Left lung (tissue), 10 donors: Measurements from ENCODE around the gene GPX4. TPM values are rescaled to one million over a fixed set of nuclear protein-coding genes. Genes with fewer than 3 reads are reported as not detected.

Experiments used
- ATAC-seq: fragments of 200-7000 bp; cut with Tn5 transposase; one replicate; pipeline ENCODE4 v1.9.1; 2020; ENCODE audit warnings: moderate library complexity
- DNase-seq, 4 donors: peaks; one replicate each; pipeline ENCODE4 v3.0.0-alpha.2; 2013 to 2020
- H3K27ac ChIP-seq, 2 donors: fragments of 200-600 bp; sonication (generic) in 1 of 2; one replicate each; pipeline versions ENCODE4 v1.5.0 to v1.8.0; 2020 to 2021
- H3K27me3 ChIP-seq, 2 donors: fragments of 200-600 bp; sonication (generic) in 1 of 2; one replicate each; pipeline versions ENCODE4 v1.5.0 to v1.8.0; 2020 to 2021
- H3K36me3 ChIP-seq, 2 donors: fragments of 200-600 bp; sonication (generic) in 1 of 2; one replicate each; pipeline versions ENCODE4 v1.5.0 to v1.8.0; 2020 to 2021
- H3K4me1 ChIP-seq, 2 donors: fragments of 200-600 bp; one replicate each; pipeline ENCODE4 v1.8.0; 2021
- H3K4me3 ChIP-seq, 2 donors: fragments of 200-600 bp; sonication (generic) in 1 of 2; one replicate each; pipeline versions ENCODE4 v1.5.0 to v1.8.0; 2020 to 2021; ENCODE audit warnings: mild to moderate bottlenecking in 1 of 2
- H3K9me3 ChIP-seq, 2 donors: fragments of 200-600 bp; sonication (generic) in 1 of 2; one replicate each; pipeline versions ENCODE4 v1.5.0 to v1.8.0; 2020 to 2021
- intact Hi-C, 2 donors: fragments of 100-400 bp; cut with DNase I; formaldehyde crosslinking; loops; one replicate each; pipeline versions ENCODE4 v1.11.2 to v1.14.2; 2022
- polyA plus RNA-seq, 6 donors: library from polyadenylated mRNA; unstranded; fragments of 120-200 nt; gene quantifications; one replicate each; pipeline ENCODE4 v1.2.1, GENCODE V29; 2013; ENCODE audit not compliant: insufficient read length in 6 of 6
- total RNA-seq, 2 donors: library from RNA; stranded (reverse); fragmentation: NEBNext Ultra II Directional; extraction: Animal tissue kit (Norgen Biotek cat#: 25700); gene quantifications; one replicate each; pipeline ENCODE4 v1.2.1, GENCODE V29; 2021
- TF ChIP-seq, protein P1 (sequence below), 2 donors: fragments of 200-600 bp; sonication (generic) in 1 of 2; IDR thresholded peaks; one replicate each; pipeline versions ENCODE4 v1.5.0 to v1.8.0; 2021; ENCODE audit warnings: antibody characterized with exemption in 2 of 2
- donor health status: DM: no; HTN: yes; CAD: no.
- donor health status: DM: no; HTN: no; CAD: no.

The GPX4 gene
- total and polyA plus RNA-seq, 8 donors = 146 to 365 (median 213) TPM

DNA sequence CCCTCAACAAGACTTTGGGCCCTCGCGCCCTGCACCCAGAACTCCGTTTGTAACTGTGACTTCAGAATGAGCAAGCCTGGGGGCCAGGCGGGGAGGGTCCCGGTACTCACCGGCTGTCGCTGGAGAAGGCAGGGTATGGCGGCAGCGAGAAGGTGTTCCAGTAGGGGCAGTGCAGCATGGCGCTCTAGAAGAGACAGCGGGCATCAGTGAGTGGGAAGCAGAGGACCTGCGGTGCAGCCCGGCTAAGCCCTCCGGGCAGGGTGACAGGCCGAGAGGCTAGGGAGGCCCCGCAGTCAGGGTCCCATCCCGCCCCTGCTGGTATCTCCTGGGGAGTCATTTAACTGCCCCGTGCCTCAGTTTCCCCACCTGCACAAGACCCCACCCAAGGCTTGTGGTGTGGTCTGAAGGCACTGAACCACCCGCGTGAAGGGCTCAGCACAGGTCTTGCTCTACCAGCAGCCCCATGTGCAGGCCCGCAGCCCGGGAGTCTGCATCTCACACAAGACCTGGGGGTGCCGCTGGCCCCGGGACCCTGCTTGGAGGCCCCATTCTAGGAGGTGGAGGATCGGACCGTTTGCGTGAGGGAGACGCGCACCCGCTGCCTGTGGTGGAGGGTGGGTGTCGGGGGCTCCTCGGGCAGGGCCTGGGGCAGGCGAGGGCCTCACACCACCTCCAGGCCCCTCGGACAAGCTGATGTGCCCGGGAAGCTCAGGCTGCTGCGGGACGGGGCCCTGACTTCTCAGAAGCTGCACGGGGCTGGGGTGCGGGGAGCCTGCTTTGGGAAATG lies 45.7 kb downstream of the GPX4 start:
- intact Hi-C loops = no loop called here
- Histone ChIP-seq H3K4me3 (no peak overlapping the region), H3K4me1 (peaks cover 14 to 56% of the 10 kb centered on the region in 2 donors), H3K9me3 (no peaks in the 10 kb centered on the region), H3K36me3 (peaks cover 0 to 89% of the 10 kb centered on the region in 2 donors), H3K27ac (peak overlapping the region in 1 of 2 donors; percentile 13), H3K27me3 (no peaks in the 10 kb centered on the region)
- ATAC-seq (no peak), DNase-seq (peak in 1 of 4 donors; percentile 69)
- TF ChIP-seq, protein P1, sequence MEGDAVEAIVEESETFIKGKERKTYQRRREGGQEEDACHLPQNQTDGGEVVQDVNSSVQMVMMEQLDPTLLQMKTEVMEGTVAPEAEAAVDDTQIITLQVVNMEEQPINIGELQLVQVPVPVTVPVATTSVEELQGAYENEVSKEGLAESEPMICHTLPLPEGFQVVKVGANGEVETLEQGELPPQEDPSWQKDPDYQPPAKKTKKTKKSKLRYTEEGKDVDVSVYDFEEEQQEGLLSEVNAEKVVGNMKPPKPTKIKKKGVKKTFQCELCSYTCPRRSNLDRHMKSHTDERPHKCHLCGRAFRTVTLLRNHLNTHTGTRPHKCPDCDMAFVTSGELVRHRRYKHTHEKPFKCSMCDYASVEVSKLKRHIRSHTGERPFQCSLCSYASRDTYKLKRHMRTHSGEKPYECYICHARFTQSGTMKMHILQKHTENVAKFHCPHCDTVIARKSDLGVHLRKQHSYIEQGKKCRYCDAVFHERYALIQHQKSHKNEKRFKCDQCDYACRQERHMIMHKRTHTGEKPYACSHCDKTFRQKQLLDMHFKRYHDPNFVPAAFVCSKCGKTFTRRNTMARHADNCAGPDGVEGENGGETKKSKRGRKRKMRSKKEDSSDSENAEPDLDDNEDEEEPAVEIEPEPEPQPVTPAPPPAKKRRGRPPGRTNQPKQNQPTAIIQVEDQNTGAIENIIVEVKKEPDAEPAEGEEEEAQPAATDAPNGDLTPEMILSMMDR (IDR thresholded peaks at IDR 0.05) = no peak

DNA sequence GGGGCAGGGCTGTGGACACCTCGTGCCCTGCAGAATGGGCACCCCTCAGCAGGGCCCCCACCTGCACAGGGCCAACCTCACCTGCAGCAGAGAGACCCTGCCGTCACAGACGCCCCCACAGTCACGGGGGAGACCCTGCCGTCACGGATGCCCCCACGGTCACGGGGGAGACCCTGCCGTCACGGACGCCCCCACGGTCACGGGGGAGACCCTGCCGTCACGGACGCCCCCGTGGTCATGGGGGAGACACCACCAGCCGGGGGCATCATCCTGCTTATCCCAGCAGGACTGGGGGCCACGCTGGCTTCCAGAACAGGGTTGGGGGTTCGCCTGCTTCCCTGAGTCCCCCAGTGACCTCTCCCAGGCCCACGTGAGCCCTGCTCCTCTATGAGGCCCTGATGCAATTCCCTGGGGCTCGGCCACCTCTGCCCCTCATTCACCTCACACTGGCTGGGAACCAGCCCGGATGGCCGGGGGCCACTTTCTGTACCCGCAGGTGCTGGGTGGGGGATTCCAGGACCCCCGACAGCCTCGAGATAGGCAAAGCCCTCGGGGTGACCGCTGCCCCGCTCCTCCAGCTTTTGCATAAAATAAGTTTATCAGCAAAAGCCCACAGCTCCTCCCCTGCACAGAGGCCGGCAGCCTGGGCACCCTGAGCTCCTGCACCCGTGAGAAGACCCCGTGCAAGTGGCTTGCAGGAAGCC lies 46.7 kb downstream of the GPX4 start:
- H3K4me3 ChIP-seq = no peak overlapping the region
- DNase-seq (peak in 1 of 4 donors; percentile 68), ATAC-seq (no peak)
- H3K27ac ChIP-seq = peak overlapping the region; percentile 51 to 77
- TF ChIP-seq, protein P1 (IDR thresholded peaks at IDR 0.05) = no peak
- H3K36me3 ChIP-seq = peaks cover 0 to 81% of the 10 kb centered on the region in 2 donors
- H3K9me3 ChIP-seq = no peaks in the 10 kb centered on the region
- intact Hi-C loops = no loop called here
- no peaks in the 10 kb centered on the region for H3K27me3 ChIP-seq
- peaks cover 24 to 66% of the 10 kb centered on the region in 2 donors for H3K4me1 ChIP-seq

DNA sequence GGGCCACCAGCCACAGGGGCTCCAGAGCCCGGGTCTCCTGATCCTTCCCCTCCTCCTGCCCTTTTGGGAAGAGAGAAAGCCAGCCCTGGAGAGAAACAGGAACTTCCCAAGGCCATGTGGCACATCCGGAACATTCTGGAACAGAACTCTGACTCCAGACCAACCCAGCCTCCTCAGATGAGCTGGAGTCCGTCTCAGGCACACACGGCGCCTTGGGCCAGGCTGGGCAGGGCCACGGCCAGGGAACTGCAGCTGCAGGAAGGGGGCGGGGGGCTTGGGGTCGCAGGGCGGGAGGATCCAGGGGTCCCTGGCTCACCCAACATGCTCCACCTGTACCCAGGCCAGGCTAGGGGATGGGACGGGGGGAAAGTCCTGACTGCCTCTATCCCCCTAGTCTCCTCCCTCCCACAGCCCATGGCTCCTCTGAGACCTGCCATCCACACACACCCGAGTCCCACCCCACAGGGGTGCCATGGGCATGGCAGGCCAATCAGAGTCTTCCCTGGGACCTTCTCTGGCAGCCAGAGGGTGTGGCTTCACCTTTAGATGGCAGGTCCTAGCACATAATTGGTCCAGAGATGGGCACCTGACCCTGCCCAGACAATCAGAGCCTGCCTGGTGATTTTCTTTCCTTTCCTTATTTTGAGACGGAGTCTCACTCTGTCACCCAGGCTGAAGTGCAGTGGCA lies 47.4 kb downstream of the GPX4 start:
- H3K36me3 ChIP-seq = peaks cover 0 to 74% of the 10 kb centered on the region in 2 donors
- TF ChIP-seq, protein P1 (IDR thresholded peaks at IDR 0.05) = no peak
- DNase-seq = no peak
- H3K9me3 ChIP-seq = no peaks in the 10 kb centered on the region
- intact Hi-C loops = no loop called here
- peaks cover 31 to 73% of the 10 kb centered on the region in 2 donors for H3K4me1 ChIP-seq
- H3K4me3 ChIP-seq = no peak overlapping the region
- peak overlapping the region; percentile 77 to 78 for H3K27ac ChIP-seq
- no peaks in the 10 kb centered on the region for H3K27me3 ChIP-seq
- ATAC-seq = no peak

DNA sequence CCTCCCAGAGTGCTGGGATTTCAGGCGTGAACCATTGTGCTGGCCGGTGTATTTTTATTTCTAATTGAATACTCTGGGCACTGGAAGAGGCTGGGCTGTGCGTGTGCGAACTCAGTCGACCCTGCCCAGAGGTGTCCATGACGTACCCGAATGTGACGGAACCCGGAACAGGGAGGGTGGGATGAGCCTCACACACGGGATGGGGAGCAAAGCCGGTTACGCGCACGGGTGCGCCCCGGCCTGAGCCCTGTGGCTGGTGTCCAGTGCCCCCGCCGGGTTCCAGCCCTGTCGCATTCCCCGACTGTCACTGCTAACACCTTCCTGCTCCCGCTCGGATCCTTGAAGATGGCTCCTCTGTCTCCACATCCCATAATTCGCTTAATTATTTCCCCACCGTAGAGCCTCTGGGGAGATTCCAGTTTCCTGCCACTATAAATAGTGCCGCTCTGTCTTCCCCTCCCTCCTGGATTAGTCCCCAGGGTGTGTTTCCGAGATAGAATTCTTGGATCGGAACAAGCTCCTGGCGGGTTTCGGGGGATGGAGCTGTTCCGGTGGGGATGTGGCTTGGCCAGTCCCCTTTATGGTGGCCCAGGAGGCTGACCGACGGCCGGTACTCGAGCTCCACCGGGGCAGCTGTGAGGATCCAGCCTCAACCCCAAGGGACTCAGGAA lies 48.3 kb downstream of the GPX4 start:
- Histone ChIP-seq H3K9me3 (no peaks in the 10 kb centered on the region), H3K4me1 (peaks cover 32 to 82% of the 10 kb centered on the region in 2 donors), H3K27me3 (no peaks in the 10 kb centered on the region), H3K4me3 (no peak overlapping the region), H3K27ac (peak overlapping the region; percentile 77 to 78), H3K36me3 (peaks cover 0 to 66% of the 10 kb centered on the region in 2 donors)
- ATAC-seq = no peak
- TF ChIP-seq, protein P1 (IDR thresholded peaks at IDR 0.05) = no peak
- intact Hi-C loops = no loop called here
- peak in 1 of 4 donors; percentile 57 for DNase-seq
